Measurements from ENCODE around the gene LRRC72.
"Not testable (repeated sequence)": the region's sequence is repeated elsewhere in the genome, so short reads cannot be mapped to it uniquely, and the experiment has no call there.

- TF ChIP-seq POLR2AphosphoS5 (IDR thresholded peaks at IDR 0.05; ENCODE audit: low read depth, low read length); POLR2A (IDR thresholded peaks at IDR 0.05; ENCODE audit: low read depth, low read length); TAF1 (IDR thresholded peaks at IDR 0.05; ENCODE audit: borderline replicate concordance, low read depth, low read length): not testable (repeated sequence)
These were observed 6.6 kb upstream of the LRRC72 start for GRCh38 chr7:16519985-16520384.

Data from GM12892 (cell line).